ENCODE results near the gene OSBP2.

The OSBP2 gene

DNA sequence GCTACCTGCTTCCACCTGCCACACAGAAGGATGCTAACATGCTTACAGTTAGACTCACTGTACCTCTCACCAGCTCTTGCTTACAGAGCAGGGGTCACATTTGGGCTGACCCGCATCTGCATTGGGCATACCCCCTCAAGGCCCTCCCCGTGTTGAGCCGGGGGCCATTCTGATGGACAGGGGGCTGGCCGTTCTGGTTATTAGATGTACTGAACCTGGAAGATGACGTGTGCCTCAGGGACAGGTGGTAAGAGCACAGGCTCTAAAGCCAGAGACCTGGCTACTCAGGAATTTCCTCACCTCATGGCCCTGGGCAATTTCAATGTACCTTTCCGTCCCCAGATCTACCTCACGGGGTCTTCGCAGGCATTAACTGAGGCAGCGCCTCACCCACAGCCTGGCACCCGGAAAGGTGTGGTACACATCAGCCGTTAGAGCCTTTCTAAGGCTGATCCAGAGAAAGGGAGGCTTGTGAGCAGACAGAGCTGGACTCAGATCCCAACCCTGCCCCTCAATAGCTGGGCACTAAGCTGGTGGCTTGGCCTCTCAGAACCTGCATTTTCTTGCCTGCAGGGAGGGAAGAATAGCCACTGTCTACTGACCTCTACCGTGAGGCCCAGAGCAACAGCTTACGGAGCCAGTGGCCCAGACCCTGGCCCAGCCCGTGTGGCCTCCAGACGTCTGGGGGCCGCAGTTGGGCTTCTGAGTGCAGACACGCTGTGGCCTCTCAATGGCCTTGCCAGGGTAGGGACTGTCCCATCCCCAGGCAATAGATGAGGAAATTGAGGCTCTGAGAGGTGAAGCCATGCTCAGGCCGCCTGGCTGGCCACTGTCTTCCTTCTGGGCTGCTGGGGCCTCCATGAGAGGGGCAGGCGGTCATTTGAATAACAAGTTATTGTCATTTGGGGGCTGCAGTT is 173.3 kb downstream of the OSBP2 start:
- no peak for DNase-seq (ENCODE audit: low read depth in 2 of 2)

DNA sequence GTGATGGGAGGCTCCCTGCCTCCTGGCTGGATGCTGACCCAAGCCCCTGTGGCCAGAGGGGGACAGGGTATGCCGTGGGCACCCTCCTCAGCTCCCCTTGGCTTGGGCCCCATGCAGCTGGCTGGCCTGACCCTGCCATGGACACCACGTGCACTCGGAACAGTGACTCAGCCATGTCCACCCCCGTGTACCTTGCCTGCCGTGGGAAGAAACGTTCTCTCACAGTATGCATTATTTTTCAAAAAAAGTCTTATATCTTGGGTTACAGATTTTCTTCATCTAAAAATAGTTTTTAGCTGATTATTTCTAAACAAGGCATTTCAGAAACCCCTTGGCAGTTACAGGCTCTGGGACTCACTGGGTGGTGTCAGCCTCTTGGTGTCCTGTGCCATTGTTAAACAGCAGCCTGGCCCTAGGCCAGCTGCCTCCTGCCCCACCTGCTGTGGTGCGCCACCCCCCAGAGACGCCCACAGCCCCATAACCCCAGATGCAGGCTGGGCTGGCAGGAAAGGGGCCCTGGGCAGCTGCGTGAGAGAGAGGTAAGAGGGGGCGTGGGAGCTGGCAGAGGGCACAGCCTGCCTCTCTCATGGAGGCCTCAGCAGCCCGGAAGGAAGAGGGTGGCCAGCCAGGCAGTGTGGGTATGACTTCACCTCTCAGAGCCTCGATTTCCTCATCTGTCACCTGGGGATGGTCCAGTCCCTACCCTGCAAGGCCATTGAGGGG is 174.2 kb downstream of the OSBP2 start:
- DNase-seq (ENCODE audit: low read depth in 2 of 2), result no peak

DNA sequence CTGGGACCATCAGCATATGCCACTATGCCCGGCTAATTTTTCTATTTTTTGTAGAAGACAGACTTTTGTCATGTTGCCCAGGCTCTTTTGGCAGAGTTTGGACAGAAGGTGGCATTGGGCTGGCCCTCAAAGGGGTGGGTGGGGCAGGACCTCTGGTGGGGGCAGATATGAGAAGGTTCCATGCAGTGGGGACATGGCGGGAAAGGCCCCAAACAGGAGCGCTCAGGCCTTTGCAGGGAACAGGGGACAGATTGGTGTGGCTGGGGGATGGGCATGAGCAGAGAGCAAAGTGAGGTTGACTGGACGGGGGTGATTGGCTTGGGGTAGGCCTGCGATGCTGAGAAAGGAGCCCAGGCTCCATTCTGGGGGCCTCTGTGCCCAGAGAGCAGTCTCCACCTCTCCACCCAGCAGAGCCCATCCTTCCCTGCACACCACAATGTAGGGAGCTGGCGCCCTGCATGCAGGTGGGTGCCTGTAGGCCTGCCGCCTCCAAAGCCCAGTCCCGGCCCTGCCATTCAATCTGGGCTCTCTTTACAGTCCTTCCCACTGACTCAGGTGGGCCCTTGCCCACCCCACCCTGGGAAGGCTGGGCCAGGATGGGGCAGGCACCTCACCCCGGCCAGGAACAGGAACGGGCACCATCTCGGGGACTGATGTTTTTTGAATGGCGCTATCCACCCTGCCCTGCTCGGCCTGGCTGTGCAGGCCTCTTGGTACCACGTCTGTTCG is 175.2 kb downstream of the OSBP2 start:
- DNase-seq (ENCODE audit: low read depth in 2 of 2), result no peak

DNA sequence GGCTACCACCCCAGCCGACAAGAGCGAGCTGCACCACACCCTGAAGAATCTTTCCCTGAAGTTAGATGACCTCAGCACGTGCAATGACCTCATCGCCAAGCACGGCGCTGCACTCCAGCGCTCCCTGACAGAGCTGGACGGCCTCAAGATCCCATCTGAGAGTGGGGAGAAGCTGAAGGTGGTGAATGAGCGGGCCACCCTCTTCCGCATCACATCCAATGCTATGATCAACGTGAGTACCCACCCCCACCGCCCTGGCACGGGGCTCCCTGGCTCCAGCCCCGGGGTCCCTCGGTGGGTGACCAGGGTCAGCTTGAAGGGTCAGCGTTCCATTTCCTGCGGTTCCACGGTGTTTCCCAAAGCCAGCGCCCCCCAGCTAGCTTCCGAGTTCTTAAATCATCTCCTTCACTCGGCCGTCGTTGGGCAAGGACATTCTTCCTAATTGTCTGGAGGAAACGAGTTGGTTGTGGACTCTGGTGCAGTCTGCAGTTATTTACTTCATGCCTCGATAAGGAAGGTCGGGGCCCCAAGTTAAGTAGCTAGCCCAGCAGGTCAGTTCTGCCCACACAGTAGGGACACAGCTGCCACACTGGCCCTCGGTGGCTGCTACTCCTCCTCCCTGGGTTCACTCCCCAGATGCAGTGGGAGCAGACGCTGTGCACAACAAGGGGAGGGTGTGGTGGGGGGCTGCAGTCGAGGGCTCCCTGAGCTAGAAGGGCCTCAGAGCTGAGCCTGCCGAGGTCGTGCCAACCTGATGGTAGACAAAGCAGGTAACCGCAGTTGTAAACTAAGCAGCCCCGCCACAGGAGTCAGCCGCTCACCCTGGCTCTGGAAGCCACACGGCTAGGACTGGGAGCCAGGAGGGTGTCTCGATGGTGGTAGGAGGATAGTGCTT is 176.0 kb downstream of the OSBP2 start:
- DNase-seq (ENCODE audit: low read depth in 2 of 2), result no peak

DNA sequence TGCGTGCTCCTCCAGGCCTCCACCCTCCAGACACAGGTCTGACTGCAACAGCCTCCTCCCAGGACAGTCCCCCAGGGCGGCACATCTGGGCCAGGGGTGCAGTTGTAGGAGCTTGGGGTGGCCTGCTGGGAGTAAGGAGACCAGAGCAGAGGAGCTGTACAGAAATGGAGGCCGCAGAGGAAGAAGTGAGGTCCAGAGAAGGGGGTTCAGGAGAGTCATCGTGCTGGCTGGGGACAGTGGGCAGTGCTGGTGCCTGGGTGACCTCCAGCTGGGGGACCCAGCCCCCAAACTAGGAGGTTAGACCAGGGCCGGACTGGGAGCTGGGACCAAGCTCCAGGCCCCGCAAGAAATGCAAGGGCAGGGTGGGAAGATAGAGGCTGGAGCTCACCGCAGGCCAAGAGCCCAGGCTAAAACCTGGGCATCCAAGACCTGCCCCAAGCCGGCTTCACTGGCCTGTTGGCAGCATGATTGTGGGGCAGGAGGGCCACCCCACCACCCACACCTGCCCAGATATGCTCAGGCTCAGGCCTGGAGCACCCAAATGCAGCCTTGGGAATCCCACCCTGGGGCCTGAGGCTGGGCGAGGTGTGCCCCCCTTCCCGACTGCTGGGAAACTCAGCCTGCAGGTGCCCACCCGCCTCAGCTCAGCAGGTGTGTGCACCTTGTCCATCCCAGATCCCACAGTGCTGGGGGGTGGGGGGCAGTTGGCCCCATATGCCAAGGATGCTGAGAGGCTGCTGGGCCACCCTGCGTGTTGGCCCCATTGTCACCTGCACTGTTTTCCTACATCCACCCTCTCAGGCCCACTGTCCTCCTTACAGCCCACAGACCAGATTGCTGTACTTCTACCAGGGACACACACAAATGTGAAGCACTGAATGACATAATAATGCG is 177.0 kb downstream of the OSBP2 start:
- no peak for DNase-seq (ENCODE audit: low read depth in 2 of 2)

DNA sequence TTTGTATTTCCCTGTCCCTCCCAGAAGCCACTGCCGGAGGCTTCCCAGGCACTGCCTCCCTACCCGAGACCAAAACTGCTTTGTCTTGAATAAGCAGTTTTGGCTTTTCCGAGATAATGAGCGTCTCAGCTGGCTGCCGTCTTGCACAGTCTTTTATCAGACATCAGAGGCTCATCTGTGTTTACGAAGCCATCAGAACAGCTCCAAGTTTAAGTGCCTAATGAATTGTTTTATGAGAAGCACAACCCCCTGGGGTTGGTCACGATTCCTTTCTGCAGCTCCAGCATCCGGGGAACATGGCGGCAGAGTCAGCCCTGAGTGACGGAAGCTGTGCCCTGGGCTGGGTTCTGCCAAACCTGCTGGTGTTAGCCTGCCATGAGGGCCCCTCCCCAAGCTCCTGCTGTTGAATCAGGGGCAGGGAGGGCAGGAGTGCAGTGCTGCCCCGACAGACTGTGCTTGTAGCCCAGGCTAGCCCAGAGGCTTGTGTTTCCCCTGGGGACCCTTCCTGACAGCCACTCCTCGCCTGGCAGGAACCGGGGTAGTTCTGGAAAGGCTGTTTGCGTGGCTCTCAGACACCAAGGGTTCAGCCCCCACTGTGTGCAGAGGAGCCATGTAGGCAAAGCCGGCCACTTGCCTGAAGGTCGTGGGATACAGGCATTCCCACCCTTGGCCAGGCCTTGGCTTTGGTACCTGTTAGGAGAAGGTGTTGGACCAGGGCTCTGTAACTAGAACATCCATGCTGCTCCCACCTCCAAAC is 177.8 kb downstream of the OSBP2 start:
- DNase-seq (ENCODE audit: low read depth in 2 of 2), result no peak

DNA sequence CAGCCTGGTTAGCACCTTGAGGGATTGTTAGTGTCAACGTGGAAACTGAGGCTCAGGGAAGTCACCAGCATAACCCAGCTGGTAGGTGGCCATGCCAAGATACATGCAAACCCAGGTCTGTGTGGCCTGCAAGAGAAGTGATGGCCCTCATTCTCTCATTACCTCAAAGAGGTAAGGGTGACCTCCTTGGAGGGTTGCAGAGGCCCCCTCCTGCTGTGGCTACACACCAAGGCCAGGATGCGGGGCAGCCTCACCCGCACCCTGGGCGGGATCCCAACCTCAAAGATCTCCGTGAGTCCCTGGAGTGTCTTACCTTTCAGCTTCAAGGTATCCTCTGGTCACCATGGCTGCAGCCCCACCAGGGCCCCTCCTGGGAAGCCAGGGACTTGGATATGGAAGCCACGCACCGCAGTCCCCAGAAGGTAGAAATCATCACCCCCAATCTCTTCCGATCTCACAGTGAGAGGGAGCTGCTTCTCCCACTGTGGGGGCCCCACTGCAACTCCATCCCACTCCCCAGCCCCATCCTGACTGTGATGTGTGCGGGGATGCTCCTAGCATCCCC is 178.5 kb downstream of the OSBP2 start:
- DNase-seq (ENCODE audit: low read depth in 2 of 2), result no peak

DNA sequence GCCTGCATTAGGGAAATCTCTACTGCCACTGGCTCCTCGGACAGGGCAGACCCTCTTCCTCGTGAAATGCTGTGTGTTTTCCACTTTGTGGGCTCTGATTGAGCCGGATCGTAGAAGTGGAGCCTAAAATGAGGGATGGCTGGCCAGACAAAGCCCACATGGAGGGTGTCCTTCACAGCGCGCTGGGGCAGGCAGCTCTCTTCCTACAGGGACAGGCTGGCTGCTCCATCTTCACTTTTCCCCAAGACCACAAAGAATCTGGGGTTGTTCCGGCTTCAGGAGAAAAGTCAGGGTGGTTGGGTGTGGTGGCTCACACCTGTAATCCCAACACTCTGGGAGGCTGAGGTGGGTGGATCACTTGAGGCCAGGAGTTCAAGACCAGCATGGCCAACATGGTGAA is 179.0 kb downstream of the OSBP2 start:
- DNase-seq (ENCODE audit: low read depth in 2 of 2), result no peak

DNA sequence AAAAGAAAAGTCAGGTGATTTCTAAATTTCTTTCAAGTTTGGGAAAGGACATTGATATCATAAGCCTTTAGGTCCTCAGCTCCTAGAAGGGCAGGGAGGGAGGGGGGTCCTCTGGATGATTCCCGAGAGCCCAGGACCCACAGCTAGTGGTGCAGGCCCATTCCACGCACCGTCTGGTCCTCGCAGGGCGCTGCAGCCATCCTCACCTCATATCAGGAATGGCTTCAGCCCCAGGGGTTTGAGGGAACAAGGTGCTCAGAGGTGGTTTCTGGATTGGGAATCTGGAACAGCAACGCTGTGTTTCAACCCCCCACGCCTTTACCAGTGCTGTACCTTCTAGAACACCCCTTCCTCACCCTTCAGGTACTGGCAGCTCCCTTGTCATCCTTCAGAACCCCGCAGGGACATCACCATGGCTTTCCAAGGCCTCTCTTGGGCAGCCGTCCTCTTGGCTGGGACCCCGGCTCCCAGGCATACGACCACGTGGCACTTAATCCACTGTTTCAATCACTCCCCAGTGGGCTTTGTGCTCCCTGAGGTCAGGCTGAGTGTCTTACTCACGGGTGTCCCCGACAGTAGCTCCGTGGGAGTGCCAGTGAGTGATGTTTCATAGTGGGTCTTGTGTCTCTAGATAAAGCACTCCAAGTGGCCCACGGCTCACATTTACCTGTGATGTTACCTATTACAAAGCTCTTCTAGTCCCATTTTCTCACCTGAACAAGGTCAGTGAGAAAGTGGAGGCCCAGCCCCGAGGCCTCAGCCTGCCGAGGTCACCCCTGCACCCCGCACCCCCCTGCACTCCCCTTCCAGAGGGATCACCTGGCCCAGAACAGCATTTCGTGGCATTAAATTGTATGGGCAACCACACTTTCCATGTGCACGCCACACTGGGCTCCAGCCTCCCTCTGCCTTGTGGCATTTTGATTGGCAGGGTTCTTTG is 180.0 kb downstream of the OSBP2 start:
- no peak for DNase-seq (ENCODE audit: low read depth in 2 of 2)

DNA sequence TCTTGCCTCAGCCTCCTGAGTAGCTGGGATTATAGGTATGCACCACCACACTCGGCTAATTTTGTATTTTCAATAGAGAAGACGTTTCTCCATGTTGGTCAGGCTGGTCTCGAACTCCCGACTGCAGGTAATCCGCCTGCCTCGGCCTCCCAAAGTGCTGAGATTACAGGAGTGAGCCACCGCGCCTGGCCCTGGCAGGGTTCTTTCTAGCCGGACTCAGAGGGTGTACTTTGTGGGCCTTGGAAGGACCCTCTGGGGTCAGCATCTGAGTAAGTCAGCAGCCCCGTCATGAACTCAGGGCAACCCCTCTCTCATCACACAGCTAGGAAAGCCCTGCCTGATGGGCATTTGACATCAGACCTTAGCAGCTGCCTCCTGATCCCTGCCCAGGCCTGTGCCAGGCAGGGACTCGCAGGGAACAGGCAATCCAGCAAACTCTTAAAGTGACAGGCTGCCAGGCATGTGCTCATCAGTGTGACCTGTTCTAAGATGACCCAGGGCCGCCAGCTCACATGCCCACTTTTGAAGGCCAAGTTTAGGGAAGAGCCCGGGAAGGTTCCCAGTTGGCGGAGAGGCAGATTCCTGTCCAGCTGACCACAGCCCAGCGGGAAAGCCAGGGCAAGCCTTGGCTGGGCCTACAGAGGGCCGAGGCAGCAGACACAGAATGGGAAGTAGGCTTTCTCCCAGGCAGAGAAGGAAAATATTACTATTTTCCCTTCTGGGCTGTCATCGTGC is 181.0 kb downstream of the OSBP2 start:
- no peak for DNase-seq (ENCODE audit: low read depth in 2 of 2)

DNA sequence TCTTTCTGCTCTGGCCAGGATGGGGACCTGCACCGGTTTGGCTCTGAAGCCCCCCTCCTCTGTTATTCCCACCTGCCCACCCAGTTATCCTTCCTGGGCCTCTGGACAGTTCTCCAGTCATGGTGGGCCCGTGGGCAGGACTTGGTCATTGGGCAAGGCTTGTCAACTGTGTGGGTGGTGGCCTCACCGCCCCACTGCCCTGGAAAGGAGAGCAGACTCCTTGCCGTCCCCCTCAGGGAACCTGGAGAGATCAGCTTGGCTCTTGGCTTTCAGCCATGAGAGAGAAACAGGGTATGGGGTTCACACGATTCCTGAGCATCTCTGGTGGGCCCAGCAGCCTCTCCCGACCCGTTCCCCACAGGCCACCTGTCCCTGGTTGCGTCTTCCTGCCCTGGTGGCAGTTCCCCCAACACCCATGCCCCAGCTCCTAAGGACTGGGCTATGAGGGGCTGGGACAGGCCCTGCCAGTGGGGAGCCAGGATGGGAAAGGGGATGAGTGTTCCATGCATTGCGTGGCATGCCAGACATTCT is 181.6 kb downstream of the OSBP2 start:
- DNase-seq (ENCODE audit: low read depth in 2 of 2), result no peak

DNA sequence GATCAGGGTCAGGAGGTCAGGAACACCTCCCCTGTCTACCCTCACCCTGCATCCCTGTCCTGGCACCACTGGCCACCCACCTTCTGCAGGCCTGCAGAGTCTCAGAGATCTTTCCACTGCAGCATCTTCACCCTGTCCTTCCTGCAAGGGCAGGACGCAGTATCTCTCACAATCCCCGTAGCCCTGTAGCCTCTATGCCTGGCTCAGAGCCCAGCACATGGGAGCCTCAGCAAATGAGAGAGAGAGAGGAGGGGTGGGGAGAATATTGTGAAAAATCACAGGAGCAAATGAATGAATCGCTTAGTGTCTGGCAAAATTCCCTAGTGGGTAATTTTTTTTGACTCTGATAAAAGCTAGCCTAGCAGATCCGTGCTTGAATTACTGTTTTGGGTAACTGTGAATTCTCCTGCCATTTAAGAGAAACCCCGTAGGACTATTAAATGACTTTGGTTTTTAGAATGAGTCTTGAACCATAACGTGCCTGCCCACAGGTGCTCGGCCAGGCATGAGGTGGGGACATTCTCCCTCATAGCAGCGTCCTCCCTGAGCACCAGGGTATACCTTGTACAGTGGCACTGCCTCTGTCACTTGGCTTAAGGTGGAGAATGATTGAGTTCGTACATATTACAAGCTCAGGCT is 182.4 kb downstream of the OSBP2 start:
- no peak for DNase-seq (ENCODE audit: low read depth in 2 of 2)

DNA sequence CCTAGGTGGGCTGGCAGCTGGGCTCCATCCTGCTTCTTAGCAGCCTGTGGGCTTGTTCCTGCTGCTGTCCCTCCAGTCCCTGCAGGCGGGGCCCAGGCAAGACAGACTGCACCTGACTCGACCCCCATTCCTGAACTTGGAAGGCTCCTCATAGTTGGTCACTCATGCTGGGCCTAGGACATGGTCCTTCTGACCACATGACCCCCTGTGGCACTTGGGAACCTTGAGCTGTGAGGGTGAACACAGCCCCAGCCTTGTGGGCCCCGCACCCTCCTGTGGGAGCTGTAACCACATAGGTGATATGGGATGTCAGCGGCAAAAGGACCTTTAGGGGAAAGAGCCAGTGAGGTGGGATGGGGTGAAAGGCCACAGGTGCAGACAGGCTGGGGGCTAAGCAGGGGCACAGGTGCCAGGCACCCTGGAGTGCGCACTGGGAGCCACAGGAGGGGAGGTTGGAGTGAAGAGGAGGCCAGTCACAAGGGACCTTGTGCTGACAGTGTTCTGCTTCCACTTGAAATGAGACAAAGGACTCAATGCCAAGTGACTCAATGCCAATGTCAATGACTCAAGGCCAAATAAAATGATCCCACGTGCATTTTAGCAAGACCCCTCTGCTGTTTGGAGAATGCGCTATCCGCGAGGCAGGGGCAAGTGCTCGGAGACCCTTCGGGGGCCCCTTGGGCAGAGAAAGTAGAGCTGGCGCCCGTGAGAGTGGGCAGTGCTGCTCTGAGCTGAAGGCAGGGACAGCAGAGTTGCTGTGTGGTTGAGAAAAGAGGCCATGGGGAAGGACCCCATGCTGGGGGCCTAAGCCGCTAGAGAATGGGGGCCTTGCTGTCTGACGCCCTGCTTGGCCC is 183.2 kb downstream of the OSBP2 start:
- DNase-seq (ENCODE audit: low read depth in 2 of 2), result no peak

DNA sequence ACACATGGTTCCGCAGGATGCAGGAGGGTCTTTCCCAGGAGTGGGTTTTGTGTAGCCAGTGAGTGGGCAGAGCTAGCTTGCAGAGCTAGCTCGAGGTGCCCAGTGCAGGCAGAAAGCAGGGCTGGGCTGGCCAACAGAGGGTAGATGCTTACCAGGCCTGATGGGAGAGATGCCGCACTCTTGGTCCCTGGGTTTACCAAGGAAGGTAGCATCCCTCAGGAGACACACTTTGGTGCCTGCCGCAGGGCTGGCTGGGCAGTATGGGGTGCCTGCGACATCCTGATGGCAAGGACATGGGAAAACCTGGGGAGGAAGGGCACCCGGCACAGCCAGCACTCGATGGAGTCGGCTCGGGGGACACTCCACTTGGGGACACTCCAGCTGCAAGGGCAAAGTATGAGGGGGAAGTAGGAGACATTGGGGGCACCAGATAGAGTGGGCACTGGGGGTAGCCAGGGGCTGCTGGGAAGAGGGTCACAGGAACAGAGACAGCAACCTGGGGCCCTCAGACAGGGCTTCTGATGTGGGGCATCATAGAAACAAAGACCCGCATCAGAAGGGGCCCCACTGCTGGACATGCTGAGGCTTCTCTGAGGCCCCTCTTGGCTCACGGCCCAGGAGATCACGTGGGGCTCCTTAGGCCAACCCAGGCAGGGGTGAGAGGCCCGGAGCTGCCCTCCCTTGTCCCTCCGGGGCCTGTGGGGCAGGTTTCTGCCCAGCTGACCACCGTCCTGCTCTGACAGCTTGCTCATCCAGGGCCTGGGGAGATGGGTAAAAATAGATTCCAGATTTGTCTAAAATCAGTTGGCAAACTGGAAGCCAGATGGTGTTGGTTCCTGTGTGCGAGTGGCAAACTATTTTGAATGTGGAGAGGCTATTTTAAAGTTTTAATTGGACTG is 184.1 kb downstream of the OSBP2 start:
- DNase-seq (ENCODE audit: low read depth in 2 of 2), result no peak

DNA sequence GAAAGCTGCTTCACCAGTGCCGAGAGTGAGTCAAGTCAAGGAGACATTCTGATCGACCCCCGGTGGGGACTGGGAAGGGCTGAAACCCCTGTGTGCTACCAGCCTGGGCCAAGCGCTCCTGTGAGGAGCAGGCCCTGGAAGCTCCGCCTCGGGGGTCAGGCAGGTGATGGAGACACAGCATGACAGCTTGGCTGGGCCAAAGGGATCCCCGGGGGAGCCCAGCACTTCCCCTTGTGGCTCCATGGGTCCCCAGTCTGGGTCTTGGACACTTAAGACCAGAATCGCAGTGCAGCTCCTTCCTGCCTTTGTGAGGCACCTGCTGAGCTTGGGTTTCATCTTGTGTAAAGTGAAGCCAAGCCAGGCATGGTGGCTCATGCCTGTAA is 184.7 kb downstream of the OSBP2 start:
- DNase-seq (ENCODE audit: low read depth in 2 of 2), result no peak
